ENCODE data around the gene LRRC51. TPM values are rescaled to one million over a fixed set of nuclear protein-coding genes. Genes with fewer than 3 reads are reported as not detected.

The LRRC51 gene
- total RNA-seq, 2 experiments from 2014 or later, result 7.0 to 7.7 TPM

DNA sequence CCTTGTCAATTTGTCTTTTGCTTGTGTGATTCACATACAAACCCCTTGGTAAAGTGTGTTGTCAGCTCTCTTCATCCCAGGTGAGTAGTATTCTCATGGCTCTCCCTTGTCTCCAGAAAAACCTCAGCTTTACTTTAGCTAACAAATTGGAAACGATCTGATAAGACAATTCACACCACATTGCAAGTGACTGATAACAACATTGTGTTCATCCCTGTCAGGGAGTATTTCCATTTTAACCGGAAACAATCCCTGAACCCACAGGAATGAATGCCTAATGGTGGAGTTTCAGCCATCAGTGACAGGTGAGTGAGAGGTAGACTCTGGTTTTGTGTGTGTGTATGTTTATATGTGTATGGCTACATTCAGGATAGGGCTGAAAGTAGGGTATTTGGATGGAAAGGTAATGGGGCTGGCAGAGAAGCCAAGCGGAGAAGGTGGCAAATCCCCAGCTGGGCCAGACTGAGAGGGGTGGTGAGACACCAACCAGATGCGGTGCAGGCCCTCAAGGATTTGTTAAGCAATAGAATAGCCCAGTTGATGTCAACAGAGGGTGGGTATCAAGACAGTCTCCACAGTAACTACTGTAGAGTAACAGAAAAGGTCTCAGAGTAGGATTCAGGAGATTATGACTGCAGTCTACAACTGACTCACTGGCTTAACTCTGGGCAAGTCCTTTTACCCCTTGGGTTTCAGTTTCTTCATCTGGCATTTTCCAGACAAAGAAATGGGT, 7.6 kb downstream of the LRRC51 start:
- Mint-ChIP-seq H3K27ac (no peak overlapping the region), H3K9me3 (no peaks in the 10 kb centered on the region), H3K36me3 (ENCODE audit: low read depth) (peaks cover 5% of the 10 kb centered on the region), H3K4me1 (ENCODE audit: low read depth) (peaks cover 11% of the 10 kb centered on the region), H3K4me3 (no peak overlapping the region), H3K27me3 (no peaks in the 10 kb centered on the region)
- no peak for ATAC-seq
- TF ChIP-seq CTCF (IDR thresholded peaks at IDR 0.05), result no peak
- ChIA-PET POLR2A (no interaction called here), CTCF (interaction anchor here (1.6 to 5.1 kb wide), 2 partner anchors 10 to 63 kb away, joined by 3 to 37 read pairs; no protein-coding TSS in a partner anchor)
- intact Hi-C loops (cut with micrococcal nuclease), result no loop called here
- DNase-seq, result no peak

DNA sequence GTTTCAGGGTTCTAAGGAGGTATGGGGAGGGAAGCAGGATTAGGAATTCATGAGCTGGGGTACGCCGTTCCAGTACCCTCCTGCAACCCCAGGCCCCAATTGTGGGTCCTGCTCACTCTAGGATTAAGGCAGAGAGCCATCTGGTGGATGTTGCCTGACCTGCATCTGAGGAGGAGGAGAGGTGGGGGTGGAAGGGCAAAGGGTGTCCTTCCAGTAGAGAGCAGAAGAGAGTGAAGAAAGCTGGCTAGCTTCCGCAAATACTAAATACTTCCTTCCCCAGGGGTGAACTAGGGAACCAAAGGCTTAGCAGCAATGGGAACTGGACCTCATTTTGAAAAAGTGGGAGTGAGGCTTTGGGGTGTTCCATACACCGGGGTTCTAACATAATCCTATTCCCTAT, 10.6 kb downstream of the LRRC51 start:
- H3K9me3 Mint-ChIP-seq, result no peaks in the 10 kb centered on the region
- TF ChIP-seq CTCF (IDR thresholded peaks at IDR 0.05), result peak; percentile 80
- POLR2A ChIA-PET, result interaction anchor here (0.8 to 1.7 kb wide), 7 partner anchors 8 to 163 kb away, joined by 3 to 6 read pairs (median 5); partner anchors contain the start of genes TOMT and XNDC1N
- DNase-seq (peak; percentile 82), ATAC-seq (peak; percentile 97)
- no peak overlapping the region for H3K4me3 Mint-ChIP-seq
- H3K36me3 Mint-ChIP-seq (ENCODE audit: low read depth), result peaks cover 3% of the 10 kb centered on the region
- CTCF ChIA-PET, result interaction anchor here (0.6 to 15.1 kb wide), 24 partner anchors 9 to 176 kb away, joined by 3 to 278 read pairs (median 4); partner anchors contain the start of gene NUMA1
- peaks cover 4% of the 10 kb centered on the region for H3K4me1 Mint-ChIP-seq (ENCODE audit: low read depth)
- H3K27me3 Mint-ChIP-seq, result no peaks in the 10 kb centered on the region
- H3K27ac Mint-ChIP-seq, result peak overlapping the region; percentile 75
- intact Hi-C loops (cut with micrococcal nuclease), result loop anchor here (2.0 kb wide), 1 partner anchor 66 kb away; no protein-coding TSS in a partner anchor

DNA sequence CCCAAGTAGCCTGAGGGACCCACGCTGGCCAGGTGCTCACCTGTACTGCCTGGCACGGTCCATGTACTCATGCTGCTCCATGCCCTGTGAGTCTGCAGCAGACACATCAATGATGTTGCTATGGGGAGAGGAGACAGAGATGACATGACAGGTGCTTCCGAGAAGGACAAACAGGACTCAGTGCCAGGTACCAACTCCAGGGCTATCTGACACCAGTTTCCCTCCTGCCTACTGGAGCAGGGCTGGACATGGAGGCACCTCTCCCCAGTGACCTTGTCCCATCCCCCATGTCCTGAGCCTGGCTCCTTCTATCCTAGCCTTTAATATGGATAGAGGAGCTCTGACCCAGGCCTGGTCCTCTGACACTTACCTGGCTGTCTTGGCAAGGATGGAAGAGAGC, 18.1 kb downstream of the LRRC51 start:
- no peak for ATAC-seq
- no peak for DNase-seq
- H3K9me3 Mint-ChIP-seq, result no peaks in the 10 kb centered on the region
- no peak for TF ChIP-seq CTCF (IDR thresholded peaks at IDR 0.05)
- H3K4me3 Mint-ChIP-seq, result no peak overlapping the region
- no peaks in the 10 kb centered on the region for H3K27me3 Mint-ChIP-seq
- intact Hi-C loops (cut with micrococcal nuclease), result no loop called here
- ChIA-PET CTCF (interaction anchor here (4.6 to 15.1 kb wide), 2 partner anchors 8 to 74 kb away, joined by 41 to 278 read pairs; no protein-coding TSS in a partner anchor), POLR2A (interaction anchor here (0.8 to 4.9 kb wide), 6 partner anchors 8 to 82 kb away, joined by 3 to 25 read pairs (median 4); partner anchors contain the start of gene ANAPC15)
- peaks cover 17% of the 10 kb centered on the region for H3K36me3 Mint-ChIP-seq (ENCODE audit: low read depth)
- no peak overlapping the region for H3K27ac Mint-ChIP-seq
- peaks cover 29% of the 10 kb centered on the region for H3K4me1 Mint-ChIP-seq (ENCODE audit: low read depth)

- ChIA-PET POLR2A (interaction anchor here (0.7 to 4.9 kb wide), 6 partner anchors 9 to 172 kb away, joined by 3 to 25 read pairs (median 6); partner anchors contain the start of genes ANAPC15 and XNDC1N), CTCF (interaction anchor here (0.9 to 15.1 kb wide), 5 partner anchors 9 to 139 kb away, joined by 3 to 278 read pairs (median 15); no protein-coding TSS in a partner anchor)
- Mint-ChIP-seq H3K4me3 (no peak overlapping the region), H3K27me3 (no peaks in the 10 kb centered on the region), H3K9me3 (no peaks in the 10 kb centered on the region), H3K27ac (peak overlapping the region; percentile 1), H3K36me3 (ENCODE audit: low read depth) (peaks cover 17% of the 10 kb centered on the region), H3K4me1 (ENCODE audit: low read depth) (peaks cover 37% of the 10 kb centered on the region)
- TF ChIP-seq CTCF (IDR thresholded peaks at IDR 0.05), result no peak
- intact Hi-C loops (cut with micrococcal nuclease), result no loop called here
- ATAC-seq, result no peak
- DNase-seq, result no peak
These were observed 19.4 kb downstream of the LRRC51 start for GRCh38 chr11:72100009-72100408.

DNA sequence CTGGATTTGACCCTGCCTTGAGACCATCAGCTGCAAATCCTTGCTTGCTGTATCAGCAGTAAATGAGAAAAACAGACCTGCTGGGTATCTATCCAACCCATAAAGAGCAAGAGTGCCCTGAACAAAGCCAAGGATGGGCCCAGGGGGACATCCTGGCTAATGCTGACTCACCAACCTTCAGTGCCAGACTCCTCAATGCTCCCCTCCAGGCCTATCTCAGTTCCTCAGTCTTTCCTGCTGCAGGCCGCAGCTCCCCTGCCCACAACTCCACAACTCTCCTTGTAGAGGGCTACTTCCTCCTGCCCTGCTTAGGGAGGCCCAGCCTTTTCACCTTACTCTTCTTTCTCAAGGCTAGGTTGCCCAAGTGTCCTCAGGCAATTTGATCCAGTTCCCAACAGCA, 19.8 kb downstream of the LRRC51 start:
- H3K36me3 Mint-ChIP-seq (ENCODE audit: low read depth), result peaks cover 17% of the 10 kb centered on the region
- H3K27ac Mint-ChIP-seq, result peak overlapping the region; percentile 1
- ATAC-seq, result no peak
- no peak for DNase-seq
- POLR2A ChIA-PET, result interaction anchor here (0.7 to 4.9 kb wide), 7 partner anchors 8 to 172 kb away, joined by 3 to 25 read pairs (median 3); partner anchors contain the start of genes ANAPC15 and XNDC1N
- no peak for TF ChIP-seq CTCF (IDR thresholded peaks at IDR 0.05)
- CTCF ChIA-PET, result interaction anchor here (0.9 to 15.1 kb wide), 5 partner anchors 9 to 138 kb away, joined by 3 to 278 read pairs (median 15); no protein-coding TSS in a partner anchor
- peaks cover 37% of the 10 kb centered on the region for H3K4me1 Mint-ChIP-seq (ENCODE audit: low read depth)
- no peak overlapping the region for H3K4me3 Mint-ChIP-seq
- intact Hi-C loops (cut with micrococcal nuclease), result no loop called here
- no peaks in the 10 kb centered on the region for H3K9me3 Mint-ChIP-seq
- H3K27me3 Mint-ChIP-seq, result no peaks in the 10 kb centered on the region
